HG03139 (cell line): ENCODE results near the gene IVNS1ABP.

Source experiments
- ATAC-seq: cut with Tn5 transposase; IDR thresholded peaks from one replicate; pipeline ENCODE4 v1.9.1; 2021; ENCODE audit not compliant: unreplicated experiment

IVNS1ABP gene

DNA sequence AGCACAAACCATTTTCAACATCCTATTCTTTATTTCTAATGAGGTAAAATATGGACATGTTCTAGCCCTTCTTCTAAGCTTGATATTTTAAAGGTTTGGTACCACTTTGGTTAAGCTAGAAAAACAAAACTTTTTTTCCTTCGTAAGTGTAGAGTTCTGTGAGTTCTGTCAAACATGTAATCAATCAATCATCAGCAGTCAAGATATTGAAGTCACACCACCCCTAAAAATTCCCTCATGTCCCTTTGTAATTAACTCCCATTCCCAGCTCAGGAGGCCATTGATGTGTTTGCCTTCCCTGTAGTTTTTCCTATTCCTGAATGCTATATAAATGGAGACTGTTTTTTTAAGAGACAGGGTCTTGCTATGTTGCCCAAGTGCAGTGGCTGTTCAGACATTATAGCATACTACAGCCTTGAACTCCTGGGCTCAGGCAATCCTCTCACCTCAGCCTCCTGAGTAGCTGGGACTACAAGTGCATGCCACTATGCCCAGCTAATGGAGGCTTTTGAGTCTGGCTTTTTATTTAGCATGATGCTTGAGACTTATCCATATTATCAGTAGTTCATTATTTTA is 23.0 kb downstream of the IVNS1ABP start:
- no peak for ATAC-seq

DNA sequence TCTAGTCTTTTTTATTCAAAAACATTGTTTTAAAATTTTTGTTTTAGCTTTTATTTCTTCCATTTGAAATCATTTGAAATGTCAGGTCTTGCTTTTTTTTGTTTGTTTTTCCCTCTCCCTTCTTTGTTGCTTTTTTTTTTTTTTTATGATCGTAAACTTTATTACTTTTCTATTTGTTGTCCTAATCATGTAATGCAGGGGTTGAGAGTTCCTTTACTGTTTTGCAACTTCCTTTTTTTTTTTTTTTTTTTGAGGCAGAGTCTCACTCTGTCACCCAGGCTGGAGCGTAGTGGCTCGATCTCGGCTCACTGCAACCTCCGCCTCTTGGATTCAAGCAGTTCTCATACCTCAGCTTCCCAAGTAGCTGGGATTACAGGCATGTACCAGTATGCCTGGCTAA is 24.8 kb downstream of the IVNS1ABP start:
- ATAC-seq: no peak

DNA sequence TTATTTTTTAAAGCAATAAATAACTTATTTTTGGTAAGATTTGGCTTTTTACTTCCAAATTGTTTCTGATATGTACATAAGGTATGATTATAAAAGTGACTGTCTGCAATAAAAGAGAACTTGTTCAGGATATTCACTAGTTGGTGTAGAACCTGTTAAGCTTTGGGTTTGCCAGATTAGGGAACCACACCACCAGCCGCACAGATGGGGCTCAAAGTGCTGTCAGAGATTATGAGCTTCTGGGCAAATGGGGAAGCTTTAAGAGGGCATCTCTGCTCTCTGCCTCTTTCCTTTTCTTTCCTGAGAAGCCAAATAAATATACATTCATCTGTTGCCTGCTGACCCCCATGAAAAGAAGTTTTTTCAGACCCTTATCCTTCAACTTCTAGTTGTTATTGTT is 25.4 kb downstream of the IVNS1ABP start:
- ATAC-seq: no peak

DNA sequence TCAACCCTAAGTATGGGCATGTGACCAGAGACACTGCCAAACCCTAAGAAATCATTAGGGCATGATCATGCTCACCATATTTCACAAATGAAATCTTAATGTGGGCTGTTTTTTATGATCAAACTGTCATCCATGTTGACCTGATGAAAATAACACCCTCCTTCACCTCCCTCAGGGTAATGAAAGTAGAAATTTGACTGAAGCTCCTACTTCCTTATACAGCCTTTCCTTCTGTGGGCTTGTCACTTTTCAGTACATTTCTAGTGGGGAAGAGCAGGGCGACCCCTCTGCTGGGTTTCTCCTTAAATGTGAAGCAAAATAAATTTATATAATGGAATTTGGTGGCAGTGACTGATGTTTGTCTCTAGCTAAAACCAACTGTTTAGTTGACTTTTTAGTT is 25.9 kb downstream of the IVNS1ABP start:
- no peak for ATAC-seq

- no peak for ATAC-seq
Observed at GRCh38 chr1:185289880-185290279, 27.2 kb downstream of the IVNS1ABP start.

GRCh38 chr1:185288435-185288834 is 28.6 kb downstream of the IVNS1ABP start:
- no peak for ATAC-seq

- ATAC-seq: no peak
Observed at GRCh38 chr1:185287451-185287850, 29.6 kb downstream of the IVNS1ABP start.

DNA sequence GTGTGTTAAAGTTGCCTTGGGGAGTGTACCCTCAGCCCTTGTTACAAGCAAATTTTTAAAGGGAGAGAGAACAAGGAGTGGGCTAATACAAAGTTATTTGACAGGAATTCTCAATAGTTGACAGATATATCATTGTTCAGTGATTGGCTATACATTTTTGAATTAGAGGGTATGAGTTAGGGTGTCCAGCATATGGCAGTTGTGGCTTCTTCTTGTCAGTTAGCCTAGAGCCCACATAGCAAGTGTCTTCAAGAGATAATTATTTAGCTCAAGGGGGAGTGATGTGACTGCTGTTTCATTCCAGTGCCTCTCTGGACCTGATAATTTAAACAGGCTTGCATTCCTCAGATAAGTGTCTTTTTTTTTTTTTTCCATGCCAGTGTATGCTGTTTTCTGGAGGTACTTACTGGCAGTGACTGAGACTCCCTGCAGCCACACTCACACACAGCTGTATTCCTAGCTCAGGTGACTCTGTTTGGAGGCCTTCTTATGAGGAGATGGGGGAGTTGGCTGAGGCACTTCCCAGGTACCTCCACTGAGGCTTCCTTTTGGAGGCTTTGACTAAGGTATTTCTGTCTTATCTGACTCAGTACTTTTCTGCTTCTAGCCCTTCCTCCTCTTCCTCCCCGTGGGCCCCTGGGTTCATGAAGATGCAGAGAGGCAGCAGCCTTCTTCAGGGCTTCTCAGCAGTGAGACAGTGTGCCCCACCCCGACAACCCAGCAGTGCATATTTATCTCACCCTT is 32.3 kb downstream of the IVNS1ABP start:
- ATAC-seq: no peak

DNA sequence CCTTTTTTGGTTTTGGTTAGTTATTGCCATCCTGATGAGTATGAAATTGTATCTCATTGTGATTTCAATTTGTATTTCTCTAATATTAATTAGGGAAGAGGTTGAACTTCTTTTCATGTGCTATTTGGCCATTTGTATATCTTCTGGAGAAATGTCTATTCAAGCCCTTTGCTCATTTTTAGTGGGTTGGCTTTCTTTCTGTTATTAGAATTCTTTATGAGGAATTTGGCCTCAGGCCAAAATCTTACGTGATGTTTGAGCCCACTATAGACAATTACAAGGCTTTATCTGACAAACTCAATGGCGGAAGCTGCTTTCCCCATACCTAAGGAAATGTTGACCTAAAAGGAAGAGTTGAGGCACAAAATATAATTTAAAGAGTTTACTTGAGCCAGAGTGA is 32.9 kb downstream of the IVNS1ABP start:
- no peak for ATAC-seq

GRCh38 chr1:185281245-185281644 is 35.8 kb downstream of the IVNS1ABP start:
- ATAC-seq: peak; percentile 96

DNA sequence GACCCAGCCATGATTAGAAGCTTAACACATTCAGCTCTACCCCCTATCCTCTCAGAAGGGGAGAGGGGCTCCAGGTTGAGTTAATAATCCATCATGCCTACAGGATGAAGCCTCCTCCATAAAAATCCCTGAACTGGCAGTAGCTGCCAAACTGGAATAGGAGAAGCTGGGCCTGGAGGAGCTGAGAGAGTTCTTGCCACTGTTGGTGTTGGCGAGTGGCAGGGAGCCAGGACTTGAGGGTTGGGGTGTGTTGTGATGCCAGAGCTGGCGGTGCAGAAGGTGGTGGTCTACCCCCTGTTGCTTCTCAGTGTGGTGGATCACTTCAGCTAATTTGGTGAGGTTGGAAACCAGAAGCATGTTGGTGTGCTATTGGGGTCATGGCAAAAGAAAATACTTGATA is 36.5 kb downstream of the IVNS1ABP start:
- ATAC-seq: no peak

DNA sequence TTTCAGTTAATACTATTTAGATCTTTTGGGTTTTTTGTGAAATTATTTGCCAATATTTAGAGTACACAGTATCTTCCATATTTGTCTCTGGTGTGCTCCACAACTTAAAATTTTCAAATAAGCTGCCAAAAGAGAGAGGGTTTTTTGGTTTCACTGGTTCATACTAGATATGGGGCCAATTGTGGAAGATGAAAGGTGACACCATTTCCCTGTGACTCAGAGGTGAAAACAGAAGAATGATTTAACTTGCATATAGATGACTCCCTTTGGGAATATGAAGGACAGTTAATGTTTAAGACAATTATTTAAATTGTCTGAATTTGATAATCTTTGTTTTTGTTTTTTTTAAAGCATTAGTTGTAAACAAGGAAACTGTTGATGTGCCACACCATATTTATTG is 37.5 kb downstream of the IVNS1ABP start:
- ATAC-seq: no peak

- ATAC-seq: no peak
Observed at GRCh38 chr1:185271921-185272320, 45.1 kb downstream of the IVNS1ABP start.

DNA sequence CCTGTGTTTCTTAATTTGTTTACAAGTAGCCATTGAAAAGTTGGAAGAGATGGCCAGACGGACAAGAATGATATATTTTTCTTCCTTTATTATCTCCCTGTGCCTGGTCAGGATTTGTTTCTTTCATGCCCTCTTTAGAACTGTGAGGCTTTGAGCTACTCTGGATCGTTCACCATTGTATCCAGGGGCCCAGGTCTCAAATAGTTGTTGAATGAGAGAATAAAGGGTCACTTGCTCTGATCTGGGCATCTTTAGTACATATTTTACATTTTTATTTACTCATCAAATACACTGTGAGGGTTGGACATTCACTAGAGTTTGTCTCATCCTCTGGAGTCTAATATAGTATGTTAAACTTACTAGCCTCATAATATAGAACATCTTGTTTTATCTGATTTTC is 48.7 kb downstream of the IVNS1ABP start:
- ATAC-seq: no peak

DNA sequence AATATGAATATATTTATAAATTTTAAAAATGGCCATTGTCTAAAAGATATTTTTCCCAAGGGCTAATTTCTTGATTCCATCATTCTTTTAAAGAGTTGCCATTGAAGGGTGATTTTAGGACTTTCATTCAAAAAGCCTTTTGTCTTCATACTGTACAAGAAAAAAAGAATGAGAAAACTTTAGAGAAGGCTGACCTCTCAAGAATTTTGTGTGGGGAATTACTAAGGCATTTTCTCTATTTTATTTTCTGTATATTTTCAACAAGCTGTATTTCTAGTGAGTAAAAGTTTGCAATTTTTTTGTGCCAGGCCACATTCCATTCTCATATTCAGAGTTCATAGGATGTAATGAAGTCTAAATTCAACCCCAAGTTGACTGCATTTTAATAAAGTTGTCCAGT is 49.3 kb downstream of the IVNS1ABP start:
- ATAC-seq: no peak

- ATAC-seq: no peak
Observed at GRCh38 chr1:185267301-185267700, 49.7 kb downstream of the IVNS1ABP start.

DNA sequence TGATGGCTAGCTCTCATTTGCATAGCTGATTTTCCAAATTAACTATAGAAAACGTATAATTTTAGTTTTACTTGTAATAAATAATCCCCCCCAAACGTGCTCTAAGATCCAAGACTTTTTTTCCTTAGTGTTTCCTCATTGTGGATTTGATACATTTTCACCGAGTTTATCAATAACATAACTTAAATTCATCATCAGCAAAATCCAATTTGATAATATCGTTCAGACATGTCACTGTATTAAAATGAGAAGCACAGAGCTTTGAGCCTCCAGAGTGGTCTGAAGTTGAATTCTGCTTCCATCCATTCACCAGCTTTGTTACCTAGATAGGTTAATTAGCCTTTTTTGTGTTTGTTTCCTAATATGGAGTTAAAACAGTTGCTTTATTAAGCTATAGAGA is 51.7 kb downstream of the IVNS1ABP start:
- ATAC-seq: no peak

- ATAC-seq: no peak
Observed at GRCh38 chr1:185263780-185264179, 53.3 kb downstream of the IVNS1ABP start.

DNA sequence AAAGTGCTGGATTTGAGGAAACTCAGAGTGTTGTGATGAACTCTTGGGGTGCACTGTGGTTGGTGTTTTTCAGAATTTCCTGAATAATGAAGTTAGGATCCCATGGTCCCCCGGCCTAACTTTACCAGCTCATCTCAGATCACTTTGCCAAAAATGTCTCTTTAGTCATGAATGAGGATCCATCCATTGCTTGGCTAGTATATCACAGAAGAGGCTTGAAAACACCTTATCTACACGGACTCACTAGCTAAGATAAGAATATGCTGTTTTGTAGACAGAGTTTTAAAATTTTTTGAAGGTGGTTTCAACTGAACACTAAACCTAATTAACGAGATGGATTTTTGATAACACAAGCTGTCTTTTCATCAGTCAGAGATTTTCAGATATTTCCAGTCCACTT is 53.8 kb downstream of the IVNS1ABP start:
- ATAC-seq: no peak

- no peak for ATAC-seq
Observed at GRCh38 chr1:185262151-185262550, 54.9 kb downstream of the IVNS1ABP start.

- no peak for ATAC-seq
Observed at GRCh38 chr1:185260611-185261010, 56.4 kb downstream of the IVNS1ABP start.

- ATAC-seq: no peak
Observed at GRCh38 chr1:185258676-185259075, 58.4 kb downstream of the IVNS1ABP start.

DNA sequence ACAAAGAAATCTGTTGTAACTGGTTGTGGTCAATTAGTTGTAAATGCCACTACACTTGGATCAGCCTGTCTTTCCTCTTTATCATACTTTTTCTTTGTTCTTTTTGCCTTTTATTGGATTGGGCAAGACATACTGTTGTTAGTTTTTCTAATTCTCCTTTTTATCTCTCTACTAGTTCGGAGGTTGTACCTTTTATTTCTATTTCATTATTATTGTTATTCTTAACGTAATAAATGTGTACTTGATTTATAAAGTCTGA is 59.2 kb downstream of the IVNS1ABP start:
- ATAC-seq: no peak
